Measurements from ENCODE around the gene ZNF740.

GRCh38 chr12:53207042-53207441 is 26.5 kb downstream of the ZNF740 start, which contains the start of gene ITGB7:
- TF ChIP-seq CTCF (IDR thresholded peaks at IDR 0.05) (no peak), POLR2A (IDR thresholded peaks at IDR 0.05) (no peak)

Data from body of pancreas (tissue), 4 donors.